Vagina (tissue), 2 donors: ENCODE measurements around the gene DGCR8.

Source experiments
- CTCF ChIP-seq, 3 experiments: fragments of 450-650 bp in 2 of 3; fragments of 200-600 bp in 1 of 3; sonication (generic) in 1 of 3; IDR thresholded peaks; one replicate each; pipeline ENCODE4 v1.5.1; 2017 to 2019; ENCODE audit warnings: antibody characterized with exemption in 3 of 3, mild to moderate bottlenecking in 2 of 3, moderate library complexity in 2 of 3
- POLR2A ChIP-seq, 2 donors: fragments of 450-650 bp; IDR thresholded peaks; one replicate each; pipeline ENCODE4 v1.6.1; 2017; ENCODE audit warnings: antibody characterized with exemption in 2 of 2, mild to moderate bottlenecking in 2 of 2, moderate library complexity in 2 of 2
- POLR2AphosphoS5 ChIP-seq, 2 donors: sonication (generic); formaldehyde crosslinking; IDR thresholded peaks; one replicate each; pipeline ENCODE4 v1.9.0; 2017; ENCODE audit warnings: antibody characterized with exemption in 2 of 2, mild to moderate bottlenecking in 2 of 2, low read depth in 1 of 2; ENCODE audit not compliant: insufficient read depth in 1 of 2

- TF ChIP-seq CTCF (IDR thresholded peaks at IDR 0.05) = no peak
- TF ChIP-seq POLR2A (IDR thresholded peaks at IDR 0.05) = no peak
- TF ChIP-seq POLR2AphosphoS5 (IDR thresholded peaks at IDR 0.05; ENCODE audit: insufficient read depth in 1 of 2, low read depth in 1 of 2) = no peak
These were observed 19.2 kb upstream of the DGCR8 start for GRCh38 chr22:20060700-20061480.
